ENCODE results near the gene DAPP1. TPM values are rescaled to one million over a fixed set of nuclear protein-coding genes. Genes with fewer than 3 reads are reported as not detected.

The DAPP1 gene
- total and polyA plus RNA-seq, 2 of the 8 experiments (the other 6 are each of a cell fraction or from before 2014, with no cell fraction given): not detected

- CTCF ChIA-PET (ENCODE audit: partially characterized antibody): interaction anchor here (0.7 to 1.2 kb wide), 2 partner anchors 25 to 83 kb away, joined by 3 read pairs; no protein-coding TSS in a partner anchor
- Histone ChIP-seq H3K18ac (ENCODE audit: extremely low read depth, low read length) (no peak overlapping the region), H3K27me3 (replicated peaks in 1 of 4; ENCODE audit: control insufficient read depth in 3 of 4, extremely low read depth in 1 of 4, insufficient read depth in 3 of 4, low read length in 3 of 4) (no peaks in the 10 kb centered on the region), H3K4me2 (ENCODE audit: insufficient read depth in 1 of 2, low read depth in 2 of 2, low read length in 2 of 2) (no peak overlapping the region), H4K20me1 (replicated peaks in 1 of 2; ENCODE audit: control insufficient read depth in 1 of 2, insufficient read depth in 2 of 2, low read length in 2 of 2) (no peaks in the 10 kb centered on the region), H2BK15ac (ENCODE audit: low read length) (no peak overlapping the region), H3K9me3 (ENCODE audit: insufficient read depth in 2 of 2, low read depth in 1 of 2, low read length in 1 of 2) (no peaks in the 10 kb centered on the region), H2BK5ac (ENCODE audit: low read depth, low read length) (no peak overlapping the region), H3K14ac (ENCODE audit: insufficient read length) (no peak overlapping the region), H4K91ac (replicated peaks; ENCODE audit: insufficient read length, low read length) (no peak overlapping the region), H3K4ac (replicated peaks; ENCODE audit: insufficient read length, low read depth, low read length) (no peak overlapping the region), H3K27ac (ENCODE audit: low read depth, low read length) (no peak overlapping the region), H2BK120ac (replicated peaks; ENCODE audit: low read depth, low read length) (no peak overlapping the region), H3K9ac (replicated peaks in 1 of 4; ENCODE audit: extremely low read depth in 1 of 4, low read depth in 3 of 4, low read length in 3 of 4) (no peak overlapping the region), H2AFZ (ENCODE audit: low read length) (no peak overlapping the region), H4K5ac (ENCODE audit: insufficient read length, low read depth, low read length) (no peak overlapping the region), H3K56ac (replicated peaks; ENCODE audit: insufficient read length, low read depth, low read length) (no peak overlapping the region), H3K23me2 (ENCODE audit: low read depth, low read length) (no peaks in the 10 kb centered on the region), H3K4me3 (ENCODE audit: extremely low read depth in 1 of 4, insufficient read depth in 2 of 4, low read depth in 3 of 4, low read length in 4 of 4) (no peak overlapping the region), H3K4me1 (replicated peaks in 1 of 4; ENCODE audit: control insufficient read depth in 3 of 4, insufficient read depth in 4 of 4, low read length in 3 of 4) (no peaks in the 10 kb centered on the region), H4K8ac (ENCODE audit: extremely low read depth, insufficient read depth, low read length) (no peak overlapping the region), H2AK5ac (ENCODE audit: low read depth, low read length) (no peak overlapping the region), H3K79me1 (ENCODE audit: low read depth, low read length) (no peaks in the 10 kb centered on the region), H3K79me2 (ENCODE audit: control insufficient read depth in 1 of 2, insufficient read depth in 2 of 2, low read length in 2 of 2) (no peaks in the 10 kb centered on the region), H3K36me3 (ENCODE audit: control insufficient read depth in 2 of 4, insufficient read depth in 4 of 4, low read length in 3 of 4) (no peaks in the 10 kb centered on the region), H2BK20ac (ENCODE audit: low read length) (no peak overlapping the region), H3K23ac (ENCODE audit: insufficient read length) (no peak overlapping the region), H2BK12ac (ENCODE audit: low read depth, low read length) (no peak overlapping the region)
- 84% methylated on average over 2 of the region's 2 CpGs; no CpG with 5 or more reads in 1 of the 2 experiments for WGBS, 2 experiments (ENCODE audit: extremely low coverage in 1 of 2, insufficient coverage in 1 of 2, insufficient read length in 1 of 2, insufficient replicate concordance in 2 of 2, low coverage in 1 of 2, low lambda C conversion rate in 2 of 2, missing lambda C conversion rate in 1 of 2)
- POLR2A ChIA-PET (ENCODE audit: partially characterized antibody): no interaction called here
- DNase-seq (ENCODE audit: low read depth in 1 of 2, low spot score in 2 of 2) (no peak), FAIRE-seq (no peak)
- TF ChIP-seq ATF2 (IDR thresholded peaks at IDR 0.05; ENCODE audit: low read length) (no peak), MAFK (IDR thresholded peaks at IDR 0.05; ENCODE audit: low read depth, low read length) (no peak), KDM4A (IDR thresholded peaks at IDR 0.05; ENCODE audit: low read depth, low read length, severe bottlenecking) (no peak), JUND (IDR thresholded peaks at IDR 0.05; ENCODE audit: low read length) (no peak), TAF1 (IDR thresholded peaks at IDR 0.05; ENCODE audit: low read depth, low read length) (no peak), GABPA (IDR thresholded peaks at IDR 0.05; ENCODE audit: borderline replicate concordance, insufficient read depth, low read length) (no peak), POLR2AphosphoS5 (IDR thresholded peaks at IDR 0.05; ENCODE audit: low read depth, low read length) (no peak), CTCF (IDR thresholded peaks at IDR 0.05; ENCODE audit: control extremely low read depth in 1 of 3, insufficient read depth in 1 of 3, low read depth in 1 of 3, low read length in 3 of 3) (no peak), TAF7 (optimal IDR thresholded peaks at IDR 0.05; ENCODE audit: borderline replicate concordance, low read depth, low read length) (no peak), BCL11A (IDR thresholded peaks at IDR 0.05; ENCODE audit: low read depth in 2 of 2, low read length in 2 of 2) (no peak)
These were observed 22.3 kb downstream of the DAPP1 start for GRCh38 chr4:99838927-99839326.

Measured in H1 (cell line).